IMR-90 (cell line): ENCODE data around the gene TMEM135. TPM values are rescaled to one million over a fixed set of nuclear protein-coding genes. Genes with fewer than 3 reads are reported as not detected.

ENCODE experiments used
- ATAC-seq: fragments of 200-7000 bp; cut with Tn5 transposase; 2 replicates; pipeline ENCODE4 v1.9.1; 2020; ENCODE audit warnings: low read depth, mild to moderate bottlenecking, moderate library complexity
- BruUV-seq: library from RNA; stranded (reverse); fragments of 400-500 nt; replicated peaks from 2 replicates; lab custom pipeline; 2021; lab: Mats Ljungman, UMichigan
- CTCF ChIA-PET: fragments of 300-600 bp; formaldehyde crosslinking; extraction: SDS; loops from one replicate; lab custom pipeline; 2021; ENCODE audit warnings: antibody characterized with exemption; lab: Yijun Ruan, JAX
- POLR2A ChIA-PET: fragments of 300-600 bp; sonication (Branson Sonifier 250); formaldehyde crosslinking; loops from one replicate; lab custom pipeline; 2022; ENCODE audit warnings: antibody characterized with exemption; ENCODE audit not compliant: unreplicated experiment; lab: Charles Lee
- DNase-seq: peaks from one replicate; pipeline ENCODE4 v3.0.0; 2013
- H2AFZ ChIP-seq: replicated peaks from 2 replicates; pipeline ENCODE3; 2013; ENCODE audit warnings: low read length, mild to moderate bottlenecking; ENCODE audit not compliant: poor library complexity
- H2AK5ac ChIP-seq: 2 replicates; pipeline ENCODE4 v1.6.1; 2013; ENCODE audit warnings: low read depth, low read length, inconsistent platforms
- H2AK9ac ChIP-seq: replicated peaks from 2 replicates; pipeline ENCODE3; 2013; ENCODE audit warnings: mild to moderate bottlenecking, low read depth, low read length, moderate library complexity; ENCODE audit not compliant: poor library complexity
- H2BK120ac ChIP-seq: 2 replicates; pipeline ENCODE4 v1.6.1; 2013; ENCODE audit warnings: low read depth, low read length, inconsistent platforms
- H2BK15ac ChIP-seq: 3 replicates; pipeline ENCODE4 v1.6.1; 2013; ENCODE audit warnings: low read depth, low read length, inconsistent platforms
- H2BK20ac ChIP-seq: 2 replicates; pipeline ENCODE4 v1.6.1; 2013; ENCODE audit warnings: low read depth, mild to moderate bottlenecking, inconsistent platforms, low read length, moderate library complexity
- H2BK5ac ChIP-seq: 2 replicates; pipeline ENCODE4 v1.6.1; 2013; ENCODE audit warnings: mild to moderate bottlenecking, low read depth, low read length, inconsistent platforms; ENCODE audit not compliant: poor library complexity, severe bottlenecking
- H3K14ac ChIP-seq: replicated peaks from 2 replicates; pipeline ENCODE4 v1.6.1; 2013; ENCODE audit warnings: low read depth, low read length, inconsistent platforms
- H3K18ac ChIP-seq: 2 replicates; pipeline ENCODE4 v1.6.1; 2013; ENCODE audit warnings: low read depth, low read length, control low read depth
- H3K23ac ChIP-seq: 2 replicates; pipeline ENCODE4 v1.6.1; 2013; ENCODE audit warnings: low read depth, low read length, inconsistent platforms
- H3K27ac ChIP-seq: 2 replicates; pipeline ENCODE4 v1.5.1; 2013; ENCODE audit warnings: mild to moderate bottlenecking, control low read depth, low read length; ENCODE audit not compliant: insufficient read depth
- H3K27me3 ChIP-seq: 2 replicates; pipeline ENCODE4 v1.6.1; 2013; ENCODE audit warnings: low read length; ENCODE audit not compliant: control insufficient read depth, insufficient read depth
- H3K36me3 ChIP-seq: 2 replicates; pipeline ENCODE4 v1.6.1; 2013; ENCODE audit warnings: low read length, mixed read lengths; ENCODE audit not compliant: control insufficient read depth, insufficient read depth
- H3K4ac ChIP-seq: 2 replicates; pipeline ENCODE4 v1.6.1; 2013; ENCODE audit warnings: low read depth, low read length, inconsistent platforms
- H3K4me1 ChIP-seq: 2 replicates; pipeline ENCODE4 v1.6.1; 2013; ENCODE audit warnings: low read length, mixed read lengths; ENCODE audit not compliant: control insufficient read depth, insufficient read depth
- H3K4me2 ChIP-seq: 2 replicates; pipeline ENCODE4 v1.6.1; 2013; ENCODE audit warnings: low read depth, mild to moderate bottlenecking, control low read depth, low read length, moderate library complexity
- H3K4me3 ChIP-seq: 2 replicates; pipeline ENCODE4 v1.5.1; 2013; ENCODE audit warnings: low read depth, mild to moderate bottlenecking, control low read depth, low read length, moderate library complexity; ENCODE audit not compliant: insufficient read depth
- H3K56ac ChIP-seq: 2 replicates; pipeline ENCODE4 v1.6.1; 2013; ENCODE audit warnings: low read length, inconsistent platforms; ENCODE audit not compliant: insufficient read depth; ENCODE audit errors: extremely low read depth
- H3K79me1 ChIP-seq, 2 experiments: 2 replicates each; pipeline ENCODE4 v1.6.1; 2013; ENCODE audit warnings: low read length in 2 of 2, inconsistent platforms in 1 of 2, low read depth in 1 of 2
- H3K9ac ChIP-seq: 2 replicates; pipeline ENCODE4 v1.6.1; 2013; ENCODE audit warnings: low read depth, low read length, control low read depth
- H3K9me1 ChIP-seq: 2 replicates; pipeline ENCODE4 v1.6.1; 2013; ENCODE audit warnings: low read length, inconsistent platforms; ENCODE audit not compliant: insufficient read depth
- H3K9me3 ChIP-seq: 2 replicates; pipeline ENCODE4 v1.6.1; 2013; ENCODE audit warnings: low read length; ENCODE audit not compliant: control insufficient read depth, insufficient read depth
- H4K20me1 ChIP-seq: 2 replicates; pipeline ENCODE4 v1.6.1; 2013; ENCODE audit warnings: low read length, inconsistent platforms; ENCODE audit not compliant: insufficient read depth
- H4K5ac ChIP-seq: 2 replicates; pipeline ENCODE4 v1.6.1; 2013; ENCODE audit warnings: mild to moderate bottlenecking, low read depth, low read length, control low read depth
- H4K8ac ChIP-seq, 2 experiments: 2 replicates each; pipeline ENCODE4 v1.6.1; 2013; ENCODE audit warnings: low read depth in 2 of 2, low read length in 2 of 2, control low read depth in 1 of 2, inconsistent platforms in 1 of 2
- H4K91ac ChIP-seq: 2 replicates; pipeline ENCODE4 v1.6.1; 2013; ENCODE audit warnings: low read depth, low read length, inconsistent platforms; ENCODE audit not compliant: insufficient read depth
- BHLHE40 ChIP-seq: fragments of 150-350 bp; IDR thresholded peaks from 2 replicates; pipeline ENCODE4 v1.6.1; 2016; ENCODE audit warnings: mild to moderate bottlenecking, low read depth, low read length
- CEBPB ChIP-seq: IDR thresholded peaks from 2 replicates; pipeline ENCODE4 v1.6.1; 2012; ENCODE audit warnings: low read depth, low read length, improper control_type of control experiment
- CHD1 ChIP-seq: IDR thresholded peaks from 2 replicates; pipeline ENCODE4 v1.6.1; 2012; ENCODE audit warnings: low read depth, low read length, improper control_type of control experiment
- FOS ChIP-seq: fragments of 150-350 bp; IDR thresholded peaks from 2 replicates; pipeline ENCODE4 v1.6.1; 2016; ENCODE audit warnings: low read depth, low read length
- MAFK ChIP-seq: IDR thresholded peaks from 2 replicates; pipeline ENCODE4 v1.6.1; 2012; ENCODE audit warnings: low read depth, low read length, improper control_type of control experiment
- MAZ ChIP-seq: IDR thresholded peaks from 2 replicates; pipeline ENCODE4 v1.6.1; 2012; ENCODE audit warnings: low read depth, mild to moderate bottlenecking, low read length, improper control_type of control experiment, moderate library complexity, borderline replicate concordance
- MXI1 ChIP-seq: IDR thresholded peaks from 2 replicates; pipeline ENCODE4 v1.6.1; 2012; ENCODE audit warnings: low read depth, mild to moderate bottlenecking, low read length, moderate library complexity, borderline replicate concordance
- NFE2L2 ChIP-seq: fragments of 150-350 bp; IDR thresholded peaks from 2 replicates; pipeline ENCODE4 v1.6.1; 2016; ENCODE audit warnings: low read depth, mild to moderate bottlenecking, low read length
- RCOR1 ChIP-seq: IDR thresholded peaks from 2 replicates; pipeline ENCODE4 v1.6.1; 2012; ENCODE audit warnings: mild to moderate bottlenecking, low read length, improper control_type of control experiment; ENCODE audit not compliant: insufficient replicate concordance
- SMC3 ChIP-seq: fragments of 150-350 bp; IDR thresholded peaks from 2 replicates; pipeline ENCODE4 v1.6.1; 2016; ENCODE audit warnings: low read depth, mild to moderate bottlenecking, antibody characterized with exemption, low read length, moderate library complexity
- WGBS, 2 experiments: methylation state at CpG; one replicate each; pipeline versions ENCODE4 v1.1.5 to v1.1.7; 2013; ENCODE audit warnings: missing lambda C conversion rate in 2 of 2; ENCODE audit not compliant: insufficient read length in 1 of 2; ENCODE audit errors: extremely low coverage in 2 of 2; 5-methylcytosine and 5-hydroxymethylcytosine counted together
- dilution Hi-C: fragments of 300-500 bp; cut with HindIII; formaldehyde crosslinking; loops from one replicate; pipeline ENCODE4 v1.14.3; 2018; ENCODE audit warnings: low sequenced_read_pairs; ENCODE audit not compliant: unreplicated experiment
- in situ Hi-C: fragments of 300-500 bp; cut with MboI; formaldehyde crosslinking; loops from 3 replicates; pipeline ENCODE4 v1.14.3; 2019; ENCODE audit warnings: low sequenced_read_pairs, inconsistent platforms, mixed read lengths
- intact Hi-C: fragments of 100-400 bp; cut with micrococcal nuclease; formaldehyde crosslinking; loops from 2 replicates; pipeline ENCODE4 v1.10.0; 2022
- polyA plus RNA-seq, 3 experiments: library from polyadenylated mRNA; depleted of rRNA; stranded (reverse); fragments of >200 nt; gene quantifications; 2 replicates each; pipeline ENCODE4 v1.2.3, GENCODE V29; 2012; ENCODE audit warnings: low replicate concordance in 1 of 3
- total RNA-seq: library from RNA; depleted of rRNA; stranded (reverse); fragments of >200 nt; gene quantifications from 2 replicates; pipeline ENCODE4 v1.2.3, GENCODE V29; 2012
- TF ChIP-seq, protein P1 (sequence below): fragments of 150-350 bp; IDR thresholded peaks from 2 replicates; pipeline ENCODE4 v1.6.1; 2017; ENCODE audit warnings: mild to moderate bottlenecking, antibody characterized with exemption, low read length, low read depth

TMEM135 gene
- total and polyA plus RNA-seq, 2 of the 4 experiments (the other 2 are of a cell fraction) = 3.9 to 5.9 TPM

DNA sequence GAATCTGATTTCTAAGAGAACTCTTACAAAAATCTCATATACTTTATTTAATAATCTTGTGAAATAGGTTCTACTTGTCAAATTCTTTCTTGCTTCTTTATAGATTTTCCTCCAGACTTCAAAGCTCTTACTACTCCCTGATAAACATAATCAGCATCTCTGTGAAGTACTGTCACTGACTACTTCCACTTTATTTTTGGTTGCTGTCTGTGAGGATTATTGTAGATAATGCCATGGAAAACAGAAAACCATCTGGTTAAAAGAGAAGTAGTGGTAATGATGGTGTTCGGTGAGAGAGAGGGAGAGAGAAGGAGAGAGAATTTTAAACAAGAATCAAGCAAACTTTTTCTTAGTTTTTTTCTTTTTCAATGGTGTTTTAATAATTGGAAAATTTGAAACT is 152.3 kb downstream of the TMEM135 start:
- Histone ChIP-seq H4K20me1 (no peaks in the 10 kb centered on the region), H3K27ac (no peak overlapping the region), H3K4me1 (no peaks in the 10 kb centered on the region), H3K27me3 (no peaks in the 10 kb centered on the region), H2AK9ac (no peak overlapping the region), H3K56ac (no peak overlapping the region), H2BK120ac (no peak overlapping the region), H4K5ac (no peak overlapping the region), H2AFZ (no peak overlapping the region), H4K91ac (no peak overlapping the region), H2AK5ac (no peak overlapping the region), H2BK20ac (no peak overlapping the region), H4K8ac (no peak overlapping the region), H3K36me3 (no peaks in the 10 kb centered on the region), H2BK5ac (no peak overlapping the region), H3K9me3 (no peaks in the 10 kb centered on the region), H3K23ac (no peak overlapping the region), H3K18ac (no peak overlapping the region), H3K4me3 (no peak overlapping the region), H3K4ac (no peak overlapping the region), H3K14ac (no peak overlapping the region), H3K9me1 (no peaks in the 10 kb centered on the region), H3K4me2 (no peak overlapping the region), H3K9ac (no peak overlapping the region), H3K79me1 (no peaks in the 10 kb centered on the region), H2BK15ac (no peak overlapping the region)
- BruUV-seq = no TSS peak
- ChIA-PET CTCF (interaction anchor here (1.0 kb wide), 1 partner anchor 21 kb away, joined by 4 read pairs; no protein-coding TSS in a partner anchor), POLR2A (no interaction called here)
- dilution Hi-C loops = no loop called here
- TF ChIP-seq NFE2L2 (no peak), MAZ (no peak), CHD1 (no peak), RCOR1 (no peak), SMC3 (no peak), FOS (no peak), CEBPB (no peak), BHLHE40 (no peak), MAFK (no peak), MXI1 (no peak)
- TF ChIP-seq, protein P1, sequence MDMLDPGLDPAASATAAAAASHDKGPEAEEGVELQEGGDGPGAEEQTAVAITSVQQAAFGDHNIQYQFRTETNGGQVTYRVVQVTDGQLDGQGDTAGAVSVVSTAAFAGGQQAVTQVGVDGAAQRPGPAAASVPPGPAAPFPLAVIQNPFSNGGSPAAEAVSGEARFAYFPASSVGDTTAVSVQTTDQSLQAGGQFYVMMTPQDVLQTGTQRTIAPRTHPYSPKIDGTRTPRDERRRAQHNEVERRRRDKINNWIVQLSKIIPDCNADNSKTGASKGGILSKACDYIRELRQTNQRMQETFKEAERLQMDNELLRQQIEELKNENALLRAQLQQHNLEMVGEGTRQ = no peak
- ATAC-seq = no peak
- no CpG with 5 or more reads among the region's 1 CpG for WGBS, 2 experiments
- no peak for DNase-seq
- in situ Hi-C loops = no loop called here
- intact Hi-C loops = loop anchor here (5.0 kb wide), 1 partner anchor 92 kb away; no protein-coding TSS in a partner anchor
